Calu3 (cell line): ENCODE data around the gene PIK3C2G. TPM values are rescaled to one million over a fixed set of nuclear protein-coding genes. Genes with fewer than 3 reads are reported as not detected.

Experiments
- BruUV-seq: library from RNA; stranded (reverse); fragments of 400-500 nt; replicated peaks from 2 replicates; lab custom pipeline; 2021; lab: Mats Ljungman, UMichigan
- CTCF ChIA-PET: fragments of 300-600 bp; sonication (Branson Sonifier 250); formaldehyde crosslinking; loops from one replicate; lab custom pipeline; 2022; ENCODE audit warnings: antibody characterized with exemption; lab: Charles Lee
- DNase-seq: peaks from one replicate; pipeline ENCODE4 v3.0.0; 2022
- H3K27ac Mint-ChIP-seq: one replicate; pipeline ENCODE4 v1.8.0; 2022; ENCODE audit warnings: mixed read lengths; ENCODE audit not compliant: unreplicated experiment
- H3K27me3 Mint-ChIP-seq: one replicate; pipeline ENCODE4 v1.8.0; 2022; ENCODE audit warnings: mixed read lengths; ENCODE audit not compliant: unreplicated experiment
- H3K36me3 Mint-ChIP-seq: one replicate; pipeline ENCODE4 v1.8.0; 2022; ENCODE audit warnings: mild to moderate bottlenecking, moderate library complexity, mixed read lengths; ENCODE audit not compliant: insufficient read depth, unreplicated experiment
- H3K4me1 Mint-ChIP-seq: one replicate; pipeline ENCODE4 v1.8.0; 2022; ENCODE audit warnings: mild to moderate bottlenecking, low read depth, mixed read lengths; ENCODE audit not compliant: unreplicated experiment
- H3K4me3 Mint-ChIP-seq: one replicate; pipeline ENCODE4 v1.8.0; 2022; ENCODE audit warnings: mild to moderate bottlenecking, low read depth, moderate library complexity, mixed read lengths; ENCODE audit not compliant: unreplicated experiment
- H3K9me3 Mint-ChIP-seq: one replicate; pipeline ENCODE4 v1.8.0; 2022; ENCODE audit warnings: low read depth, mixed read lengths; ENCODE audit not compliant: unreplicated experiment
- intact Hi-C: fragments of 100-400 bp; cut with micrococcal nuclease; formaldehyde crosslinking; loops from one replicate; pipeline ENCODE4 v1.10.0; 2022; ENCODE audit not compliant: unreplicated experiment
- total RNA-seq: library from RNA; stranded (reverse); gene quantifications from 2 replicates; pipeline ENCODE4 v1.2.3, GENCODE V29; 2022
- TF ChIP-seq, protein P1 (sequence below): fragments of 200-600 bp; IDR thresholded peaks from one replicate; pipeline ENCODE4 v1.8.0; 2022; ENCODE audit warnings: antibody characterized with exemption; ENCODE audit not compliant: unreplicated experiment

Gene PIK3C2G
- total RNA-seq, 1 experiment from 2014 or later = 24.0 TPM

- TF ChIP-seq, protein P1, sequence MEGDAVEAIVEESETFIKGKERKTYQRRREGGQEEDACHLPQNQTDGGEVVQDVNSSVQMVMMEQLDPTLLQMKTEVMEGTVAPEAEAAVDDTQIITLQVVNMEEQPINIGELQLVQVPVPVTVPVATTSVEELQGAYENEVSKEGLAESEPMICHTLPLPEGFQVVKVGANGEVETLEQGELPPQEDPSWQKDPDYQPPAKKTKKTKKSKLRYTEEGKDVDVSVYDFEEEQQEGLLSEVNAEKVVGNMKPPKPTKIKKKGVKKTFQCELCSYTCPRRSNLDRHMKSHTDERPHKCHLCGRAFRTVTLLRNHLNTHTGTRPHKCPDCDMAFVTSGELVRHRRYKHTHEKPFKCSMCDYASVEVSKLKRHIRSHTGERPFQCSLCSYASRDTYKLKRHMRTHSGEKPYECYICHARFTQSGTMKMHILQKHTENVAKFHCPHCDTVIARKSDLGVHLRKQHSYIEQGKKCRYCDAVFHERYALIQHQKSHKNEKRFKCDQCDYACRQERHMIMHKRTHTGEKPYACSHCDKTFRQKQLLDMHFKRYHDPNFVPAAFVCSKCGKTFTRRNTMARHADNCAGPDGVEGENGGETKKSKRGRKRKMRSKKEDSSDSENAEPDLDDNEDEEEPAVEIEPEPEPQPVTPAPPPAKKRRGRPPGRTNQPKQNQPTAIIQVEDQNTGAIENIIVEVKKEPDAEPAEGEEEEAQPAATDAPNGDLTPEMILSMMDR = no peak
- H3K27ac Mint-ChIP-seq = no peak overlapping the region
- intact Hi-C loops = no loop called here
- H3K4me3 Mint-ChIP-seq = no peak overlapping the region
- H3K36me3 Mint-ChIP-seq = no peaks in the 10 kb centered on the region
- CTCF ChIA-PET = no interaction called here
- no peak for DNase-seq
- H3K27me3 Mint-ChIP-seq = no peaks in the 10 kb centered on the region
- no TSS peak for BruUV-seq
- H3K4me1 Mint-ChIP-seq = no peaks in the 10 kb centered on the region
- no peaks in the 10 kb centered on the region for H3K9me3 Mint-ChIP-seq
Measured at GRCh38 chr12:18556161-18556560, 294.8 kb downstream of the PIK3C2G start.

GRCh38 chr12:18559242-18559641, 297.9 kb downstream of the PIK3C2G start:
- DNase-seq = no peak
- no peaks in the 10 kb centered on the region for H3K27me3 Mint-ChIP-seq
- BruUV-seq = no TSS peak
- H3K27ac Mint-ChIP-seq = no peak overlapping the region
- H3K36me3 Mint-ChIP-seq = no peaks in the 10 kb centered on the region
- TF ChIP-seq, protein P1 = no peak
- H3K9me3 Mint-ChIP-seq = no peaks in the 10 kb centered on the region
- H3K4me1 Mint-ChIP-seq = no peaks in the 10 kb centered on the region
- intact Hi-C loops = no loop called here
- no peak overlapping the region for H3K4me3 Mint-ChIP-seq
- CTCF ChIA-PET = no interaction called here

DNA sequence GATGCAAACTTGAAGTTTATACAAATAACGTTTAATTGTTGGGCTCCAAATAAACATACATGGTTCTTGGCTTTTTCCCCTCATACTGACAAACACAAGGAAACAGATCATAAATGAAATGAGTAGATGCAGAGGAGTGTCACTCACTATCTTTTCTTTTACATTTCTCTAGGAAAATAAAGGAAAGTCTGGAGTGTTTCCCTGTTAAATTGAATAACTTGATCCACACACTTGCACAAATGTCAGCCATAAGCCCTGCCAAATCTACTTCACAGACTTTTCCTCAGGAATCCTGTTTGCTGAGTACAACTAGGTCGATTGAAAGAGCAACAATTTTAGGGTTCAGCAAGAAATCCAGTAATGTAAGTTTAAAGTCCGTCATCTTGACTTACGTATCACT, 301.2 kb downstream of the PIK3C2G start:
- BruUV-seq = no TSS peak
- H3K27ac Mint-ChIP-seq = no peak overlapping the region
- TF ChIP-seq, protein P1 = no peak
- H3K36me3 Mint-ChIP-seq = no peaks in the 10 kb centered on the region
- DNase-seq = no peak
- H3K4me3 Mint-ChIP-seq = no peak overlapping the region
- no peaks in the 10 kb centered on the region for H3K9me3 Mint-ChIP-seq
- H3K27me3 Mint-ChIP-seq = no peaks in the 10 kb centered on the region
- CTCF ChIA-PET = no interaction called here
- H3K4me1 Mint-ChIP-seq = no peaks in the 10 kb centered on the region
- intact Hi-C loops = no loop called here

- TF ChIP-seq, protein P1 = no peak
- H3K4me3 Mint-ChIP-seq = no peak overlapping the region
- intact Hi-C loops = no loop called here
- no peaks in the 10 kb centered on the region for H3K27me3 Mint-ChIP-seq
- H3K9me3 Mint-ChIP-seq = no peaks in the 10 kb centered on the region
- H3K36me3 Mint-ChIP-seq = no peaks in the 10 kb centered on the region
- CTCF ChIA-PET = no interaction called here
- no peak overlapping the region for H3K27ac Mint-ChIP-seq
- no peaks in the 10 kb centered on the region for H3K4me1 Mint-ChIP-seq
- BruUV-seq = no TSS peak
- DNase-seq = no peak
Measured at GRCh38 chr12:18564306-18564705, 303.0 kb downstream of the PIK3C2G start.

GRCh38 chr12:18567787-18568186, 306.5 kb downstream of the PIK3C2G start:
- Mint-ChIP-seq H3K27ac (no peak overlapping the region), H3K9me3 (no peaks in the 10 kb centered on the region), H3K4me3 (no peak overlapping the region), H3K4me1 (no peaks in the 10 kb centered on the region), H3K27me3 (no peaks in the 10 kb centered on the region), H3K36me3 (no peaks in the 10 kb centered on the region)
- TF ChIP-seq, protein P1 = no peak
- DNase-seq = no peak
- CTCF ChIA-PET = no interaction called here
- BruUV-seq = no TSS peak
- intact Hi-C loops = no loop called here
